K562 (cell line): ENCODE results near the gene IQSEC3. TPM values are rescaled to one million over a fixed set of nuclear protein-coding genes. Genes with fewer than 3 reads are reported as not detected.
A peak's percentile ranks its signal among the peaks of the same experiment; 100 is the strongest.

ENCODE experiments used
- ATAC-seq: fragments of 200-7000 bp; cut with Tn5 transposase; 3 replicates; pipeline ENCODE4 v1.9.1; 2020; ENCODE audit warnings: moderate library complexity
- BruUV-seq: library from RNA; stranded (reverse); fragments of 400-500 nt; replicated peaks from 2 replicates; lab custom pipeline; 2021; lab: Mats Ljungman, UMichigan
- CTCF ChIA-PET: fragments of 300-600 bp; formaldehyde crosslinking; extraction: SDS; loops from one replicate; lab custom pipeline; 2021; ENCODE audit warnings: low intra/inter-chr PET ratio; lab: Yijun Ruan, JAX
- POLR2A ChIA-PET: fragments of 300-600, 350-650 bp; sonication (Branson Sonifier 250); formaldehyde crosslinking; extraction: SDS; loops from one replicate; lab custom pipeline; 2021; ENCODE audit warnings: antibody characterized with exemption, inconsistent platforms; lab: Yijun Ruan, JAX
- DNase-seq, 4 experiments: peaks; one replicate each; pipeline versions ENCODE4 v3.0.0 to v3.0.0-alpha.2; 2011 to 2018; ENCODE audit warnings: low spot score in 3 of 4, mixed read lengths in 3 of 4; ENCODE audit errors: extremely low read depth in 1 of 4
- FAIRE-seq: peaks from 2 replicates; lab custom pipeline; 2011; peaks lifted over from hg19 to GRCh38; lab: Jason Lieb, UNC
- H2AFZ ChIP-seq: 2 replicates; pipeline ENCODE4 v1.6.0; 2011; ENCODE audit warnings: low read depth, low read length, control low read depth, inconsistent platforms
- H3K27ac ChIP-seq: fragments of 200-600 bp; 3 replicates; pipeline ENCODE4 v1.8.0; 2011; ENCODE audit warnings: low read depth, mild to moderate bottlenecking, control low read depth, inconsistent platforms, low read length, moderate library complexity, mixed read lengths; ENCODE audit errors: extremely low read depth
- H3K27me3 ChIP-seq, 2 experiments: fragments of 300-600 bp in 1 of 2; 2 replicates in 1 of 2; 3 replicates in 1 of 2; pipeline versions ENCODE4 v1.6.0 to v1.8.0; 2011; ENCODE audit warnings: inconsistent platforms in 2 of 2, low read length in 2 of 2, mild to moderate bottlenecking in 1 of 2, mixed read lengths in 1 of 2, moderate library complexity in 1 of 2; ENCODE audit not compliant: control insufficient read depth in 2 of 2, insufficient read depth in 2 of 2
- H3K36me3 ChIP-seq: fragments of 300-600 bp; 3 replicates; pipeline ENCODE4 v1.8.0; 2011; ENCODE audit warnings: mild to moderate bottlenecking, low read length, inconsistent platforms; ENCODE audit not compliant: control insufficient read depth, insufficient read depth
- H3K4me1 ChIP-seq, 2 experiments: fragments of 200-600 bp in 1 of 2; replicated peaks in 1 of 2; 2 replicates in 1 of 2; 3 replicates in 1 of 2; pipeline versions ENCODE4 v1.5.1 to v1.8.0; 2011; ENCODE audit warnings: inconsistent platforms in 2 of 2, low read length in 2 of 2, mild to moderate bottlenecking in 1 of 2, mixed read lengths in 1 of 2, moderate library complexity in 1 of 2; ENCODE audit not compliant: control insufficient read depth in 2 of 2, insufficient read depth in 2 of 2
- H3K4me2 ChIP-seq: 2 replicates; pipeline ENCODE4 v1.6.1; 2011; ENCODE audit warnings: low read length, control low read depth, inconsistent platforms, mixed read lengths; ENCODE audit not compliant: insufficient read depth
- H3K4me3 ChIP-seq: fragments of 200-600 bp; sonication (generic), shearing (Covaris generic); 2 replicates; pipeline ENCODE4 v1.5.1; 2016; ENCODE audit warnings: control low read depth, inconsistent platforms
- H3K79me2 ChIP-seq: fragments of 200-600 bp; 3 replicates; pipeline ENCODE4 v1.8.0; 2011; ENCODE audit warnings: low read length, inconsistent platforms; ENCODE audit not compliant: control insufficient read depth, insufficient read depth
- H3K9ac ChIP-seq, 2 experiments: 2 replicates each; pipeline versions ENCODE4 v1.6.0 to v1.6.1; 2011; ENCODE audit warnings: low read depth in 2 of 2, low read length in 2 of 2, control low read depth in 1 of 2, inconsistent platforms in 1 of 2, mild to moderate bottlenecking in 1 of 2, mixed read lengths in 1 of 2; ENCODE audit not compliant: insufficient read depth in 1 of 2
- H3K9me1 ChIP-seq: one replicate; pipeline ENCODE4 v1.6.0; 2011; ENCODE audit warnings: inconsistent platforms, mild to moderate bottlenecking, low read length, moderate library complexity; ENCODE audit not compliant: control insufficient read depth, insufficient read depth
- H3K9me3 ChIP-seq: replicated peaks from 2 replicates; pipeline ENCODE4 v1.5.1; 2011; ENCODE audit warnings: low read depth, low read length, inconsistent platforms; ENCODE audit not compliant: control insufficient read depth, insufficient read depth
- H4K20me1 ChIP-seq: replicated peaks from 2 replicates; pipeline ENCODE4 v1.6.1; 2011; ENCODE audit warnings: low read length, inconsistent platforms, mixed read lengths; ENCODE audit not compliant: control insufficient read depth, insufficient read depth
- FOXJ3 ChIP-seq: sonication (generic); formaldehyde crosslinking; IDR thresholded peaks from 2 replicates; pipeline ENCODE4 v1.4.0; 2020; ENCODE audit warnings: mild to moderate bottlenecking, missing genetic modification reagents
- HLTF ChIP-seq: fragments of 450-650 bp; IDR thresholded peaks from 2 replicates; pipeline ENCODE4 v1.6.1; 2016
- MTF1 ChIP-seq: fragments of 250-450 bp; sonication (Bioruptor Pico); IDR thresholded peaks from 2 replicates; pipeline ENCODE4 v1.9.0; 2021; ENCODE audit warnings: moderate library complexity, mild to moderate bottlenecking, inconsistent platforms, borderline replicate concordance
- NFE2 ChIP-seq: IDR thresholded peaks from 2 replicates; pipeline ENCODE4 v1.6.1; 2014; ENCODE audit warnings: antibody characterized with exemption, low read depth
- NR2C2 ChIP-seq, 2 experiments: fragments of 200-800 bp in 1 of 2; sonication (Bioruptor generic) in 1 of 2; sonication (generic) in 1 of 2; formaldehyde crosslinking in 1 of 2; IDR thresholded peaks; 2 replicates each; pipeline versions ENCODE4 v1.6.1 to v1.8.0; 2016 to 2022; ENCODE audit warnings: mild to moderate bottlenecking in 1 of 2, missing compliant biosample characterization in 1 of 2, missing genetic modification characterization in 1 of 2, missing genetic modification reagents in 1 of 2
- ZBTB7A ChIP-seq: IDR thresholded peaks from 2 replicates; pipeline ENCODE4 v1.6.1; 2011; ENCODE audit warnings: low read depth, mild to moderate bottlenecking, low read length, moderate library complexity, borderline replicate concordance; ENCODE audit not compliant: control insufficient read depth
- ZC3H8 ChIP-seq: fragments of 450-650 bp; IDR thresholded peaks from 2 replicates; pipeline ENCODE4 v1.6.1; 2017
- ZNF639 ChIP-seq, 2 experiments: fragments of 200-800 bp in 1 of 2; sonication (Bioruptor generic) in 1 of 2; sonication (generic) in 1 of 2; formaldehyde crosslinking in 1 of 2; IDR thresholded peaks in 1 of 2; conservative IDR thresholded peaks in 1 of 2; 2 replicates each; pipeline versions ENCODE4 v1.5.0 to v1.6.1; 2016 to 2020; ENCODE audit warnings: missing compliant biosample characterization in 1 of 2, missing genetic modification characterization in 1 of 2, missing genetic modification reagents in 1 of 2
- ZNF785 ChIP-seq: fragments of 250-450 bp; sonication (Bioruptor Pico); IDR thresholded peaks from 2 replicates; pipeline ENCODE4 v1.4.0; 2020; ENCODE audit warnings: mild to moderate bottlenecking
- WGBS: fragments of 100-300 bp; shearing (Covaris generic); methylation state at CpG from one replicate; pipeline ENCODE4 v1.1.6; 2016; ENCODE audit warnings: low coverage, mixed read lengths; ENCODE audit not compliant: insufficient coverage; ENCODE audit errors: missing lambda C conversion rate; 5-methylcytosine and 5-hydroxymethylcytosine counted together
- in situ Hi-C: fragments of 300-500 bp; cut with MboI; formaldehyde crosslinking; loops from 4 replicates; pipeline ENCODE4 v1.15.0; 2018; ENCODE audit warnings: inconsistent platforms, mixed read lengths
- intact Hi-C: fragments of 100-400 bp; cut with micrococcal nuclease; formaldehyde crosslinking; loops from 2 replicates; pipeline ENCODE4 v1.14.2; 2022
- polyA plus RNA-seq, 8 experiments: library from polyadenylated mRNA; depleted of rRNA in 4 of 8; stranded (reverse) in 5 of 8; unstranded in 3 of 8; fragments of >200 nt; fragmentation: Nextera tagmentation in 2 of 8; fragmentation: Illumina TruSeq in 1 of 8; extraction: Ambion mirVana in 2 of 8; extraction: Trizol in 1 of 8; gene quantifications; 2 replicates each; pipeline versions ENCODE4 v1.2.1 to v1.2.3, GENCODE V29; 2011 to 2014; ENCODE audit warnings: inconsistent platforms in 1 of 8, missing spikeins in 1 of 8
- total RNA-seq, 7 experiments: library from RNA; depleted of rRNA in 6 of 7; stranded (reverse); fragments of >200 nt in 6 of 7; fragmentation: Illumina TruSeq in 2 of 7; extraction: Trizol in 2 of 7; gene quantifications; 2 replicates each; pipeline versions ENCODE4 v1.2.1 to v1.2.3, GENCODE V29; 2011 to 2021; ENCODE audit warnings: low replicate concordance in 1 of 7

IQSEC3 gene
- total and polyA plus RNA-seq, 9 of the 15 experiments (the other 6 are each of a cell fraction or from before 2014, with no cell fraction given) = under 0.01 to 0.25 (median 0.08) TPM; not detected in 3

GRCh38 chr12:77769-78383, 11.3 kb downstream of the IQSEC3 start (continued):
- TF ChIP-seq ZBTB7A = peak; percentile 73; the same call in 1 of the 2 replicates
- TF ChIP-seq ZNF639 (CRISPR knock-in tag; conservative IDR thresholded peaks at IDR 0.05 in 1 of 2, IDR thresholded peaks at IDR 0.05 in 1 of 2) = 0 out of 4 replicates have a peak, but pooled peaks of 1 of the 2 experiments have one; percentile 30
- 0 out of 2 replicates have a peak, but pooled peaks have one; percentile 14 for TF ChIP-seq NFE2

- ATAC-seq = no peak
- in situ Hi-C loops = no loop called here
- H3K4me1 ChIP-seq = peaks cover 3 to 14% of the 10 kb centered on the region in 2 experiments; a peak in 4 of 5 replicates
- no peak overlapping the region for H3K4me2 ChIP-seq
- no TSS peak for BruUV-seq
- CTCF ChIA-PET = no interaction called here
- H3K27me3 ChIP-seq = no peaks in the 10 kb centered on the region
- H3K27ac ChIP-seq = no peak overlapping the region
- no peaks in the 10 kb centered on the region for H3K9me1 ChIP-seq
- no peaks in the 10 kb centered on the region for H4K20me1 ChIP-seq
- H3K36me3 ChIP-seq = no peaks in the 10 kb centered on the region
- FAIRE-seq = no peak
- intact Hi-C loops = no loop called here
- H3K9me3 ChIP-seq = no peaks in the 10 kb centered on the region
- no peak overlapping the region for H3K4me3 ChIP-seq
- no peaks in the 10 kb centered on the region for H3K79me2 ChIP-seq
- WGBS = 80% methylated on average over 2 of the region's 5 CpGs
- POLR2A ChIA-PET = no interaction called here
- DNase-seq = no peak
- H2AFZ ChIP-seq = no peak overlapping the region
- H3K9ac ChIP-seq = peak overlapping the region in 1 of 2 experiments; percentile 71; a peak in 1 of 4 replicates
- TF ChIP-seq HLTF (no peak), FOXJ3 (CRISPR knock-in tag) (no peak), ZNF785 (CRISPR knock-in tag) (no peak), ZC3H8 (no peak), MTF1 (CRISPR knock-in tag) (no peak), NR2C2 (CRISPR knock-in tag; IDR thresholded peaks at IDR 0.05) (no peak), NR2C2 (tag; IDR thresholded peaks at IDR 0.05) (no peak)
Observed at GRCh38 chr12:78981-79380, 12.4 kb downstream of the IQSEC3 start.
